Endothelial cell of umbilical vein (primary cell): Measurements from ENCODE around the gene CTSD. TPM values are rescaled to one million over a fixed set of nuclear protein-coding genes. Genes with fewer than 3 reads are reported as not detected.

Experiments
- BruUV-seq: library from RNA; stranded (reverse); fragments of 400-500 nt; replicated peaks from 2 replicates; lab custom pipeline; 2021; lab: Mats Ljungman, UMichigan
- CTCF ChIA-PET: fragments of 300-600, 350-600 bp; sonication (Branson Sonifier 250); formaldehyde crosslinking; loops from one replicate; lab custom pipeline; 2021; ENCODE audit warnings: antibody characterized with exemption, inconsistent platforms; lab: Charles Lee
- POLR2A ChIA-PET: fragments of 300-600, 350-600 bp; sonication (Branson Sonifier 250); formaldehyde crosslinking; loops from one replicate; lab custom pipeline; 2021; ENCODE audit warnings: antibody characterized with exemption, inconsistent platforms; lab: Charles Lee
- DNase-seq: peaks from one replicate; pipeline ENCODE4 v3.0.0-alpha.2; 2011; ENCODE audit warnings: low read depth, low spot score
- FAIRE-seq: peaks from 2 replicates; lab custom pipeline; 2011; peaks lifted over from hg19 to GRCh38; lab: Jason Lieb, UNC
- H2AFZ ChIP-seq: 2 replicates; pipeline ENCODE4 v1.6.0; 2012; ENCODE audit warnings: low read depth, low read length, control low read depth, inconsistent platforms
- H3K27ac ChIP-seq: 2 replicates; pipeline ENCODE4 v1.5.1; 2011; ENCODE audit warnings: low read depth, mild to moderate bottlenecking, control low read depth, low read length, moderate library complexity; ENCODE audit not compliant: insufficient read depth
- H3K27me3 ChIP-seq, 2 experiments: 2 replicates each; pipeline versions ENCODE4 v1.6.0 to v1.6.1; 2011; ENCODE audit warnings: low read length in 2 of 2, mixed read lengths in 1 of 2; ENCODE audit not compliant: control insufficient read depth in 2 of 2, insufficient read depth in 2 of 2
- H3K36me3 ChIP-seq, 2 experiments: 2 replicates in 1 of 2; 3 replicates in 1 of 2; pipeline ENCODE4 v1.5.1; 2011; ENCODE audit warnings: low read length in 2 of 2, mild to moderate bottlenecking in 1 of 2, moderate library complexity in 1 of 2; ENCODE audit not compliant: control insufficient read depth in 2 of 2, insufficient read depth in 2 of 2; ENCODE audit errors: extremely low read depth in 1 of 2
- H3K4me1 ChIP-seq: 3 replicates; pipeline ENCODE4 v1.5.1; 2011; ENCODE audit warnings: mild to moderate bottlenecking, low read length; ENCODE audit not compliant: control insufficient read depth, insufficient read depth; ENCODE audit errors: extremely low read depth
- H3K4me2 ChIP-seq: 2 replicates; pipeline ENCODE4 v1.6.1; 2011; ENCODE audit warnings: low read length, control low read depth, mixed read lengths; ENCODE audit not compliant: insufficient read depth
- H3K4me3 ChIP-seq, 3 experiments: fragments of 200-600 bp in 1 of 3; sonication (generic), shearing (Covaris generic) in 1 of 3; replicated peaks in 1 of 3; 2 replicates each; pipeline ENCODE4 v1.5.1; 2011 to 2016; ENCODE audit warnings: control low read depth in 3 of 3, low read length in 3 of 3, mild to moderate bottlenecking in 2 of 3, inconsistent platforms in 1 of 3, low read depth in 1 of 3, moderate library complexity in 1 of 3; ENCODE audit not compliant: insufficient read depth in 1 of 3
- H3K79me2 ChIP-seq: 2 replicates; pipeline ENCODE4 v1.6.0; 2012; ENCODE audit warnings: low read length, inconsistent platforms; ENCODE audit not compliant: control insufficient read depth, insufficient read depth
- H3K9ac ChIP-seq: replicated peaks from 2 replicates; pipeline ENCODE3; 2011; ENCODE audit warnings: low read length, control low read depth; ENCODE audit not compliant: insufficient read depth; ENCODE audit errors: extremely low read depth
- H3K9me1 ChIP-seq: replicated peaks from 3 replicates; pipeline ENCODE4 v1.6.0; 2011; ENCODE audit warnings: mild to moderate bottlenecking, low read length; ENCODE audit not compliant: control insufficient read depth, insufficient read depth; ENCODE audit errors: extremely low read depth
- H3K9me3 ChIP-seq: replicated peaks from 2 replicates; pipeline ENCODE4 v1.5.1; 2012; ENCODE audit warnings: low read length, inconsistent platforms; ENCODE audit not compliant: control insufficient read depth, insufficient read depth
- H4K20me1 ChIP-seq: replicated peaks from 2 replicates; pipeline ENCODE3; 2011; ENCODE audit warnings: mild to moderate bottlenecking, low read length; ENCODE audit not compliant: control insufficient read depth, insufficient read depth; ENCODE audit errors: extremely low read depth
- EZH2 ChIP-seq: IDR thresholded peaks from 2 replicates; pipeline ENCODE4 v1.6.1; 2012; ENCODE audit warnings: borderline replicate concordance, low read depth, mild to moderate bottlenecking, moderate library complexity, low read length, inconsistent platforms; ENCODE audit not compliant: severe bottlenecking
- FOS ChIP-seq: IDR thresholded peaks from 2 replicates; pipeline ENCODE4 v1.6.1; 2011; ENCODE audit warnings: mild to moderate bottlenecking, low read length, moderate library complexity, borderline replicate concordance; ENCODE audit not compliant: insufficient read depth
- GATA2 ChIP-seq: IDR thresholded peaks from 2 replicates; pipeline ENCODE4 v1.7.0; 2011; ENCODE audit warnings: low read depth, mild to moderate bottlenecking, moderate library complexity, mixed read lengths, low read length; ENCODE audit not compliant: insufficient read length, insufficient read depth
- JUN ChIP-seq: IDR thresholded peaks from 2 replicates; pipeline ENCODE4 v1.6.1; 2011; ENCODE audit warnings: borderline replicate concordance, low read depth; ENCODE audit not compliant: insufficient read length, insufficient read depth
- MYC ChIP-seq: IDR thresholded peaks from one replicate; pipeline ENCODE4 v1.6.1; 2011; ENCODE audit warnings: mild to moderate bottlenecking, low read depth, low read length
- POLR2A ChIP-seq: IDR thresholded peaks from 2 replicates; pipeline ENCODE4 v1.6.1; 2012; ENCODE audit warnings: low read depth, mild to moderate bottlenecking, control low read depth, low read length
- POLR2AphosphoS5 ChIP-seq: IDR thresholded peaks from 2 replicates; pipeline ENCODE4 v1.6.1; 2012; ENCODE audit warnings: low read depth, mild to moderate bottlenecking, control low read depth, low read length, moderate library complexity; ENCODE audit not compliant: insufficient read depth
- dilution Hi-C: fragments of 300-500 bp; cut with MboI; formaldehyde crosslinking; loops from one replicate; pipeline ENCODE4 v1.15.0; 2019; ENCODE audit warnings: low sequenced_read_pairs; ENCODE audit not compliant: extremely low pct_ligation_motif_present
- intact Hi-C: fragments of 100-400 bp; cut with micrococcal nuclease; formaldehyde crosslinking; loops from one replicate; pipeline ENCODE4 v1.10.0; 2022
- polyA plus RNA-seq, 4 experiments: library from polyadenylated mRNA; depleted of rRNA in 3 of 4; stranded (reverse) in 3 of 4; unstranded in 1 of 4; fragments of >200 nt; gene quantifications; 2 replicates each; pipeline versions ENCODE4 v1.2.1 to v1.2.3, GENCODE V29; 2011 to 2012; ENCODE audit warnings: missing spikeins in 1 of 4
- total RNA-seq: library from RNA; stranded (reverse); gene quantifications from 2 replicates; pipeline ENCODE4 v1.2.3, GENCODE V29; 2021
- TF ChIP-seq, protein P1 (sequence below), 2 donors: IDR thresholded peaks; 1 replicate in 1 of 2; 2 replicates in 1 of 2; pipeline ENCODE4 v1.5.1; 2011; ENCODE audit warnings: low read length in 2 of 2, mild to moderate bottlenecking in 2 of 2, moderate library complexity in 2 of 2, control low read depth in 1 of 2, inconsistent platforms in 1 of 2, low read depth in 1 of 2; ENCODE audit not compliant: insufficient read depth in 1 of 2; ENCODE audit errors: extremely low read depth in 1 of 2
- TF ChIP-seq, protein P2 (sequence below): IDR thresholded peaks from 2 replicates; pipeline ENCODE4 v1.6.1; 2011; ENCODE audit not compliant: insufficient read depth, insufficient read length

Gene CTSD
- total and polyA plus RNA-seq, 2 donors (not counting 3 experiments of a cell fraction or from before 2014, with no cell fraction given): 215 to 248 TPM

- no TSS peak for BruUV-seq
- Histone ChIP-seq H3K4me3 (no peak overlapping the region), H3K79me2 (peaks cover 9% of the 10 kb centered on the region), H3K36me3 (peaks cover 0 to under 1% of the 10 kb centered on the region in 2 experiments), H3K9me3 (no peaks in the 10 kb centered on the region), H3K9ac (no peak overlapping the region), H3K9me1 (no peaks in the 10 kb centered on the region), H3K4me1 (peaks cover 12% of the 10 kb centered on the region), H3K27me3 (no peaks in the 10 kb centered on the region), H2AFZ (no peak overlapping the region), H3K27ac (no peak overlapping the region), H3K4me2 (no peak overlapping the region), H4K20me1 (no peaks in the 10 kb centered on the region)
- dilution Hi-C loops: no loop called here
- intact Hi-C loops: no loop called here
- no peak for TF ChIP-seq JUN
- TF ChIP-seq POLR2AphosphoS5: no peak
- TF ChIP-seq, protein P1, sequence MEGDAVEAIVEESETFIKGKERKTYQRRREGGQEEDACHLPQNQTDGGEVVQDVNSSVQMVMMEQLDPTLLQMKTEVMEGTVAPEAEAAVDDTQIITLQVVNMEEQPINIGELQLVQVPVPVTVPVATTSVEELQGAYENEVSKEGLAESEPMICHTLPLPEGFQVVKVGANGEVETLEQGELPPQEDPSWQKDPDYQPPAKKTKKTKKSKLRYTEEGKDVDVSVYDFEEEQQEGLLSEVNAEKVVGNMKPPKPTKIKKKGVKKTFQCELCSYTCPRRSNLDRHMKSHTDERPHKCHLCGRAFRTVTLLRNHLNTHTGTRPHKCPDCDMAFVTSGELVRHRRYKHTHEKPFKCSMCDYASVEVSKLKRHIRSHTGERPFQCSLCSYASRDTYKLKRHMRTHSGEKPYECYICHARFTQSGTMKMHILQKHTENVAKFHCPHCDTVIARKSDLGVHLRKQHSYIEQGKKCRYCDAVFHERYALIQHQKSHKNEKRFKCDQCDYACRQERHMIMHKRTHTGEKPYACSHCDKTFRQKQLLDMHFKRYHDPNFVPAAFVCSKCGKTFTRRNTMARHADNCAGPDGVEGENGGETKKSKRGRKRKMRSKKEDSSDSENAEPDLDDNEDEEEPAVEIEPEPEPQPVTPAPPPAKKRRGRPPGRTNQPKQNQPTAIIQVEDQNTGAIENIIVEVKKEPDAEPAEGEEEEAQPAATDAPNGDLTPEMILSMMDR (IDR thresholded peaks at IDR 0.05; ENCODE audit: extremely low read depth in 1 of 2, insufficient read depth in 1 of 2, low read depth in 1 of 2, low read length in 2 of 2): no peak
- TF ChIP-seq EZH2: no peak
- no peak for TF ChIP-seq GATA2
- no peak for TF ChIP-seq FOS
- TF ChIP-seq MYC: no peak
- TF ChIP-seq, protein P2, sequence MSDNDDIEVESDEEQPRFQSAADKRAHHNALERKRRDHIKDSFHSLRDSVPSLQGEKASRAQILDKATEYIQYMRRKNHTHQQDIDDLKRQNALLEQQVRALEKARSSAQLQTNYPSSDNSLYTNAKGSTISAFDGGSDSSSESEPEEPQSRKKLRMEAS: no peak
- no peak for TF ChIP-seq POLR2A
- ChIA-PET CTCF (interaction anchor here (0.8 to 1.5 kb wide), 4 partner anchors 66 to 113 kb away, joined by 4 to 5 read pairs (median 4); no protein-coding TSS in a partner anchor), POLR2A (no interaction called here)
- DNase-seq (no peak), FAIRE-seq (no peak)
Observed at GRCh38 chr11:1765871-1766718, 2.4 kb upstream of the CTSD start.
